ENCODE results near the gene DRD1.
"Not testable (repeated sequence)": the region's sequence is repeated elsewhere in the genome, so short reads cannot be mapped to it uniquely, and the experiment has no call there.

DRD1 gene

DNA sequence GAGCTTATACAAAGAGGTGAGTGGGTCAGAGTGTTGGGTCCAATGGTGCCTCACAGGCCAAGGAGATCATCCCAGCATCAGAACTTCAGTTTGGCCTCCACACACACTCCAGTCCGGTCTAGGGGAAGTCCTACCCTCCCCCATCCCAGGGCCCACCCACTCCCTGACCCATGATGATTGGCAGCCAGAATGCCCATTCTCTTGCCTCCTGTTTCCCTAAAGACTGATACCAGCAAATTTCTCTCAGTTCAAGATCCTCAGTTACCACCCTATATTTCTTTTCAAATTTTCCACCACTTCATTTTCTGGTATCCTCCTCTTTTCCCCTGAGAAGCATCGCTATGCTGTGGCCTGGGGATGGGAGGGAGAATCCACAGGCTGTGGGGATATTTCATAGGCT is 21.9 kb downstream of the DRD1 start:
- no peak for DNase-seq

GRCh38 chr5:175420383-175420782 is 23.6 kb downstream of the DRD1 start:
- no peak for DNase-seq

DNA sequence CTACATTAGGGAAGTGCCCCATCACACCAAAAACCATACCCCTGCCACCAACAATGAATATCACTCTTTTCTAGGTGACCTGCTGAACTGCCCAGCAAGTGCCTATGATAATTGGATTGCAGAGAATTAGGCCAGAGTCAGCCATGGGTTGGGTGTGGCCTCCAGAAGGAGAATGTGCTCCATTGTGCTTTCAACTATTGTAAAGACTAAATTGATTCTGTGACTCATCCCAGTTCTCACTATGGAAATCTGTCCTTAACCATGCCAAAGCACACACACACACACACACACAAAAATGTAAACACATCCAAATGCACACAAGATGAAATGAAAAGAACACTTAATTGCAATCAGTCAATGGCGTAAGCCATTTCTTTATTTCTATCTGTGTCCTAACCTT is 25.7 kb downstream of the DRD1 start:
- DNase-seq = no peak

DNA sequence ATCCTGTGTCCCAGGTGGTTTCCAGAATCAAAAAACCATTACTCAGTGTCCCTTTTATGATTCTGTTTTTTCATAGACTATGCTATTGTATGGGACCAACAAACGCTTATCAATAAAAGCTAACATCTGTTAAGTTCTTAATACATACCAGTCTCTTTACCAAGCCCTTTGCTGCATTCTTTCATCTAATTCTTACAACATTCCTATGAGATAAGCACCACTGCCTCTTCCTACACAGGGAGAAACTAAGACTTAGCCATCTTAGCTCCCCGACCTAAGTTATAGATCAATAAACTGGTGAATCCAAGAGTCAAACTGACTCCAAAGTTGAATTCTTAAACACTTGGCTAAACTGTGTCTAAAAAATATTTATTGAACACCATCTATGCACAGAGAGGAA is 26.6 kb downstream of the DRD1 start:
- DNase-seq = no peak

GRCh38 chr5:175415303-175415702 is 28.7 kb downstream of the DRD1 start:
- DNase-seq = no peak

DNA sequence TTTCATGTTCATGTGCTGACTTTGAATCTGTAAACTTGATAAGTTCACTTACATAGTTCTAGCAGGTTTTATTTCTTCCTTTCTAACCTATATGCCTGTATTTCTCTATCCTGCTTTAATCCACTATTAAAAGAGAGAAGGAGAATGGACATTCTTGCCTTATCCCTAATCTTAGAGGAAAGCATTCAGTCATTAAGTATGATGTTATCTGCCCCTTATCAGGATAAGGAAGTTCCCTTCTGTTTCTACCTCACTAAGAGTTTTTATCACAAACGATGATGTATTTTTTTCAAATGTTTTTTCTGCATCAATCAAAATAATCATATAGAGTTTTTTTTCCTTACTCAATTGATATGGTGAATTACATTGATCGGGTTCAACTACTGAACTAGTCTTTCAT is 33.1 kb downstream of the DRD1 start:
- no peak for DNase-seq

DNA sequence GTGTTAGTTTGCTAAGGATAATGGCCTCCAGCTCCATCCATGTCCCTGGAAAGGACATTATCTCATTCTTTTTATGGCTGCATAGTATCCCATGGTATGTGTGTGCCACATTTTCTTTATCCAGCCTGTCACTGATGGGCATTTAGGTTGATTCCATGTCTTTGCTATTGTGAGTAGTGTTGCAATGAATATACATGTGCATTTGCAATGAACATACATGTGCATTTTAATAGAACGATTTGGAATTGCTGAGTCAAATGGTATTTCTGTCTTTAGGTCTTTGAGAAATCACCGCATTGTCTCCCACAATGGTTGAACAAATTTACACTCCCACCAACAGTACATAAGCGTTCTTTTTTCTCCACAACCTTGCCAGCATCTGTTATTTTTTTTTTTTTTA is 37.7 kb downstream of the DRD1 start:
- DNase-seq = no peak

GRCh38 chr5:175397590-175398297 is 46.2 kb downstream of the DRD1 start:
- not testable (repeated sequence) for DNase-seq

GRCh38 chr5:175395430-175395829 is 48.6 kb downstream of the DRD1 start:
- DNase-seq = not testable (repeated sequence)

- DNase-seq = no peak
These were observed 49.4 kb downstream of the DRD1 start for GRCh38 chr5:175394601-175395000.

GRCh38 chr5:175393897-175394296 is 50.1 kb downstream of the DRD1 start:
- DNase-seq = no peak

DNA sequence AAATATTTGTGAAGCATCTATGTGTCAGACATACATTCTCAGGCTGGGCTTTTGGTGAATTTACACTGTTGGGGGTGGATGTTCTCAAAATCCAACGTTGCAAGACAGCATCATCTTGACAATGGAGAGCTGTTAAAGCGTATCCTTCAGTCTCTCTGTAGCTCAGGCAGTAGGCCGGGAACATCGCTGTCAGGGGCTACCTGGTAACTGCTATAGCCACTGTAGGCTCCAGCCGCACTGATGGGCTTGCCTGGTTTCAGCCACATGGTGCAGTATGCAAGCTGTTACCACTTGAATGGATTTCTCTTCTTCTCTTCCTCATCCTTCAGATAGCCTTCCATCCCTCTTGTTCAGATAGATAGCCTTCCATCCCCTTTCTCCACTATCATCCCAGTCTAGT is 51.7 kb downstream of the DRD1 start:
- DNase-seq = no peak

DNA sequence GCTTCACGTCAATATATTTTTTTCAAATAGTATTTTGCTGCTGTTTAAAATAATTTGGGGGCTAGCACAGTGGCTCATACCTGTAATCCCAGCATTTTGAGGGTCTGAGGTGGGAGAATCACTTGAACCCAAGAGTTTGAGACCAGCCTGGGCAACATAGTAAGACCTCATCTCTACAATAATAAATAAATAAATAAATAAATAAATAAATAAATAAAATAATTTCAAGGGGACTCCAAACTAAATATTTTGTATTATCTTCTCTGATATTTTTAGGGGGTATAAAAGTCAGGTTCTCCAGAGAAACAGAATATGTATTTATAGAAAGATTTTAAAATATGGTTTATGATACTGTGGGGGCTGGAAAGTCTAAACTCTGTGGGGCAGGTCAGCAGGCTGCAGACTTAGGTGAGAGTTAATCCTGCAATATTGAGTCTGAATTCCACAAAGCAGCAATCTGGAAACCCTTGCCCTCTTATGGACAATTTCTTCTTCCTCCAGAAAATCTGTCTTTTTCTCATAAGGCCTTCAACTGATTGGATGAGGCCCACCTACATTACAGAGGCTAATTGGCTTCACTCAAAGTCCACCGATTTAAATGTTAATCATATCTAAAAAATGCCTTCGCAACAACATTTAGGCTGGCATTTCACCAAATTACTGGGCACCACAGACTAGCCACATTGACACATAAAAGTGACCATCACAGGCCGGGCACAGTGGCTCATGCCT is 53.5 kb downstream of the DRD1 start:
- no peak for DNase-seq

All from inflammatory macrophage treated with lipopolysaccharide for 4 hours (primary cell).